Measurements from ENCODE around the gene PRSS36. TPM values are rescaled to one million over a fixed set of nuclear protein-coding genes. Genes with fewer than 3 reads are reported as not detected.
"Not testable (repeated sequence)": the region's sequence is repeated elsewhere in the genome, so short reads cannot be mapped to it uniquely, and the experiment has no call there.

The PRSS36 gene
- polyA plus RNA-seq, 1 donor, result 1.0 TPM

GRCh38 chr16:31183432-31184428, 33.9 kb upstream of the PRSS36 start:
- DNase-seq (ENCODE audit: low read depth), result no peak

- DNase-seq (ENCODE audit: low read depth), result no peak
These were observed 32.5 kb upstream of the PRSS36 start for GRCh38 chr16:31182391-31182790.

GRCh38 chr16:31181102-31181830, 31.4 kb upstream of the PRSS36 start:
- DNase-seq (ENCODE audit: low read depth), result no peak

GRCh38 chr16:31179747-31180459, 30.0 kb upstream of the PRSS36 start, which contains the start of gene FUS:
TSS of gene FUS (plus strand) at chr16:31180139. CDS start at chr16:31180215, 76 bp downstream.
- DNase-seq (ENCODE audit: low read depth), result peak; percentile 88

GRCh38 chr16:31179219-31179746, 29.4 kb upstream of the PRSS36 start:
- no peak for DNase-seq (ENCODE audit: low read depth)

GRCh38 chr16:31177136-31177535, 27.3 kb upstream of the PRSS36 start:
- DNase-seq (ENCODE audit: low read depth), result no peak

GRCh38 chr16:31170048-31170447, 20.2 kb upstream of the PRSS36 start:
- DNase-seq (ENCODE audit: low read depth), result not testable (repeated sequence)

GRCh38 chr16:31168848-31169247, 19.0 kb upstream of the PRSS36 start:
- no peak for DNase-seq (ENCODE audit: low read depth)

- DNase-seq (ENCODE audit: low read depth), result no peak
These were observed 17.4 kb upstream of the PRSS36 start for GRCh38 chr16:31167315-31167714.

GRCh38 chr16:31157136-31157535, 7.3 kb upstream of the PRSS36 start:
- DNase-seq (ENCODE audit: low read depth), result no peak

- DNase-seq (ENCODE audit: low read depth), result not testable (repeated sequence)
These were observed 1.1 kb upstream of the PRSS36 start for GRCh38 chr16:31150976-31151375.

GRCh38 chr16:31149332-31149731, 534 bp downstream of the PRSS36 start:
- DNase-seq (ENCODE audit: low read depth), result no peak

GRCh38 chr16:31148896-31149295, 970 bp downstream of the PRSS36 start:
- no peak for DNase-seq (ENCODE audit: low read depth)

- no peak for DNase-seq (ENCODE audit: low read depth)
These were observed 1.6 kb downstream of the PRSS36 start for GRCh38 chr16:31148281-31148728.

GRCh38 chr16:31147574-31147973, 2.3 kb downstream of the PRSS36 start:
- no peak for DNase-seq (ENCODE audit: low read depth)

GRCh38 chr16:31145398-31145990, 4.4 kb downstream of the PRSS36 start:
- no peak for DNase-seq (ENCODE audit: low read depth)

GRCh38 chr16:31144418-31144817, 5.4 kb downstream of the PRSS36 start:
- DNase-seq (ENCODE audit: low read depth), result not testable (repeated sequence)

- no peak for DNase-seq (ENCODE audit: low read depth)
These were observed 6.1 kb downstream of the PRSS36 start for GRCh38 chr16:31143694-31144148.

GRCh38 chr16:31143011-31143693, 6.7 kb downstream of the PRSS36 start:
- DNase-seq (ENCODE audit: low read depth), result no peak
